T-helper 2 cell treated with Interferon-gamma antibody and Interleukin-4, amounts not matched to agents 5 μg/mL and 100 μg/mL, for 36 hours (primary cell): Measurements from ENCODE around the gene PPCDC.
A peak's percentile ranks its signal among the peaks of the same experiment; 100 is the strongest.

ENCODE experiments used
- DNase-seq: peaks from one replicate; pipeline ENCODE4 v3.0.0; 2021; ENCODE audit warnings: low spot score
- H3K27ac Mint-ChIP-seq: one replicate; pipeline ENCODE4 v1.8.0; 2021; ENCODE audit warnings: mild to moderate bottlenecking, mixed read lengths
- H3K27me3 Mint-ChIP-seq: one replicate; pipeline ENCODE4 v1.8.0; 2021; ENCODE audit warnings: low read depth, mixed read lengths
- H3K36me3 Mint-ChIP-seq: one replicate; pipeline ENCODE4 v1.8.0; 2021; ENCODE audit warnings: low read depth, mixed read lengths
- H3K4me1 Mint-ChIP-seq: one replicate; pipeline ENCODE4 v1.8.0; 2021; ENCODE audit warnings: low read depth, mixed read lengths
- H3K4me3 Mint-ChIP-seq: one replicate; pipeline ENCODE4 v1.8.0; 2022; ENCODE audit warnings: mild to moderate bottlenecking, moderate library complexity, mixed read lengths
- H3K9me3 Mint-ChIP-seq: one replicate; pipeline ENCODE4 v1.8.0; 2021; ENCODE audit warnings: mixed read lengths

PPCDC gene

GRCh38 chr15:74995779-74996765 lies 27.3 kb upstream of the PPCDC start:
- H3K27ac Mint-ChIP-seq, result no peak overlapping the region
- no peaks in the 10 kb centered on the region for H3K9me3 Mint-ChIP-seq
- H3K4me3 Mint-ChIP-seq, result peak overlapping the region; percentile 44
- DNase-seq, result no peak
- peaks cover 28% of the 10 kb centered on the region for H3K27me3 Mint-ChIP-seq
- H3K4me1 Mint-ChIP-seq, result peaks cover 6% of the 10 kb centered on the region
- no peaks in the 10 kb centered on the region for H3K36me3 Mint-ChIP-seq

- DNase-seq, result no peak
- Mint-ChIP-seq H3K4me3 (no peak overlapping the region), H3K4me1 (peaks cover 6% of the 10 kb centered on the region), H3K27me3 (peaks cover 27% of the 10 kb centered on the region), H3K9me3 (no peaks in the 10 kb centered on the region), H3K36me3 (no peaks in the 10 kb centered on the region), H3K27ac (no peak overlapping the region)
Measured at GRCh38 chr15:74997141-74997540, 26.2 kb upstream of the PPCDC start.

- DNase-seq, result no peak
- H3K4me3 Mint-ChIP-seq, result no peak overlapping the region
- H3K4me1 Mint-ChIP-seq, result peaks cover 6% of the 10 kb centered on the region
- no peak overlapping the region for H3K27ac Mint-ChIP-seq
- no peaks in the 10 kb centered on the region for H3K9me3 Mint-ChIP-seq
- H3K36me3 Mint-ChIP-seq, result no peaks in the 10 kb centered on the region
- H3K27me3 Mint-ChIP-seq, result peaks cover 31% of the 10 kb centered on the region
Measured at GRCh38 chr15:74997543-74997942, 25.8 kb upstream of the PPCDC start.

GRCh38 chr15:75001310-75001709 lies 22.1 kb upstream of the PPCDC start:
- Mint-ChIP-seq H3K27ac (no peak overlapping the region), H3K9me3 (no peaks in the 10 kb centered on the region), H3K4me3 (no peak overlapping the region), H3K4me1 (no peaks in the 10 kb centered on the region), H3K27me3 (peaks cover 25% of the 10 kb centered on the region), H3K36me3 (no peaks in the 10 kb centered on the region)
- no peak for DNase-seq

- peaks cover 3% of the 10 kb centered on the region for H3K4me1 Mint-ChIP-seq
- DNase-seq, result no peak
- H3K4me3 Mint-ChIP-seq, result no peak overlapping the region
- peaks cover 15% of the 10 kb centered on the region for H3K27me3 Mint-ChIP-seq
- H3K36me3 Mint-ChIP-seq, result no peaks in the 10 kb centered on the region
- H3K27ac Mint-ChIP-seq, result no peak overlapping the region
- no peaks in the 10 kb centered on the region for H3K9me3 Mint-ChIP-seq
Measured at GRCh38 chr15:75002398-75002797, 21.0 kb upstream of the PPCDC start.

- H3K36me3 Mint-ChIP-seq, result no peaks in the 10 kb centered on the region
- DNase-seq, result no peak
- H3K4me1 Mint-ChIP-seq, result peaks cover 12% of the 10 kb centered on the region
- no peaks in the 10 kb centered on the region for H3K9me3 Mint-ChIP-seq
- H3K27me3 Mint-ChIP-seq, result peaks cover 17% of the 10 kb centered on the region
- H3K4me3 Mint-ChIP-seq, result no peak overlapping the region
- H3K27ac Mint-ChIP-seq, result no peak overlapping the region
Measured at GRCh38 chr15:75007216-75007615, 16.2 kb upstream of the PPCDC start.

- peaks cover 12% of the 10 kb centered on the region for H3K4me1 Mint-ChIP-seq
- H3K9me3 Mint-ChIP-seq, result no peaks in the 10 kb centered on the region
- H3K36me3 Mint-ChIP-seq, result no peaks in the 10 kb centered on the region
- H3K4me3 Mint-ChIP-seq, result peak overlapping the region; percentile 56
- DNase-seq, result no peak
- H3K27ac Mint-ChIP-seq, result no peak overlapping the region
- H3K27me3 Mint-ChIP-seq, result peaks cover 13% of the 10 kb centered on the region
Measured at GRCh38 chr15:75008221-75008625, 15.2 kb upstream of the PPCDC start.

- peaks cover 13% of the 10 kb centered on the region for H3K27me3 Mint-ChIP-seq
- H3K36me3 Mint-ChIP-seq, result no peaks in the 10 kb centered on the region
Measured at GRCh38 chr15:75008629-75009326, 14.6 kb upstream of the PPCDC start.

GRCh38 chr15:75016431-75016830 lies 7.0 kb upstream of the PPCDC start:
- Mint-ChIP-seq H3K9me3 (no peaks in the 10 kb centered on the region), H3K36me3 (no peaks in the 10 kb centered on the region), H3K27me3 (no peaks in the 10 kb centered on the region), H3K4me3 (no peak overlapping the region), H3K27ac (no peak overlapping the region), H3K4me1 (peaks cover 4% of the 10 kb centered on the region)
- DNase-seq, result no peak

More at GRCh38 chr15:75008629-75009326, 14.6 kb upstream of the PPCDC start:
- peak overlapping the region; percentile 56 for H3K4me3 Mint-ChIP-seq
- H3K9me3 Mint-ChIP-seq, result no peaks in the 10 kb centered on the region
- H3K4me1 Mint-ChIP-seq, result peaks cover 12% of the 10 kb centered on the region
- no peak for DNase-seq
- H3K27ac Mint-ChIP-seq, result no peak overlapping the region

- Mint-ChIP-seq H3K27ac (no peak overlapping the region), H3K36me3 (no peaks in the 10 kb centered on the region), H3K27me3 (no peaks in the 10 kb centered on the region), H3K9me3 (no peaks in the 10 kb centered on the region), H3K4me1 (peaks cover 11% of the 10 kb centered on the region), H3K4me3 (no peak overlapping the region)
- no peak for DNase-seq
Measured at GRCh38 chr15:75019916-75020315, 3.5 kb upstream of the PPCDC start.

GRCh38 chr15:75021341-75021740 lies 2.0 kb upstream of the PPCDC start:
- no peak for DNase-seq
- no peaks in the 10 kb centered on the region for H3K27me3 Mint-ChIP-seq
- H3K4me3 Mint-ChIP-seq, result no peak overlapping the region
- peaks cover 15% of the 10 kb centered on the region for H3K4me1 Mint-ChIP-seq
- H3K9me3 Mint-ChIP-seq, result no peaks in the 10 kb centered on the region
- peaks cover 2% of the 10 kb centered on the region for H3K36me3 Mint-ChIP-seq
- no peak overlapping the region for H3K27ac Mint-ChIP-seq

- Mint-ChIP-seq H3K4me1 (peaks cover 15% of the 10 kb centered on the region), H3K9me3 (no peaks in the 10 kb centered on the region), H3K36me3 (peaks cover 3% of the 10 kb centered on the region), H3K27ac (no peak overlapping the region), H3K27me3 (no peaks in the 10 kb centered on the region), H3K4me3 (peak overlapping the region; percentile 92)
- no peak for DNase-seq
Measured at GRCh38 chr15:75022783-75023180, 608 bp upstream of the PPCDC start.

GRCh38 chr15:75023872-75024636 lies 664 bp downstream of the PPCDC start:
- H3K36me3 Mint-ChIP-seq, result peaks cover 3% of the 10 kb centered on the region
- peak overlapping the region; percentile 92 for H3K4me3 Mint-ChIP-seq
- peaks cover 16% of the 10 kb centered on the region for H3K4me1 Mint-ChIP-seq
- no peak for DNase-seq
- peak overlapping the region; percentile 92 for H3K27ac Mint-ChIP-seq
- no peaks in the 10 kb centered on the region for H3K27me3 Mint-ChIP-seq
- no peaks in the 10 kb centered on the region for H3K9me3 Mint-ChIP-seq
